Measurements from ENCODE around the gene WDFY2.

The WDFY2 gene

GRCh38 chr13:51777921-51778320 is 193.7 kb downstream of the WDFY2 start:
- Histone ChIP-seq H3K79me2 (ENCODE audit: insufficient read depth, low read length) (no peaks in the 10 kb centered on the region), H4K20me1 (ENCODE audit: low read depth, low read length) (no peaks in the 10 kb centered on the region), H3K4me3 (ENCODE audit: insufficient read depth, low read length, poor library complexity, severe bottlenecking) (no peak overlapping the region), H3K27me3 (ENCODE audit: low read length) (no peaks in the 10 kb centered on the region), H2AFZ (ENCODE audit: low read depth, low read length, severe bottlenecking) (no peak overlapping the region), H3K36me3 (ENCODE audit: low read length) (no peaks in the 10 kb centered on the region), H3K9me3 (ENCODE audit: insufficient read depth, low read length) (no peaks in the 10 kb centered on the region), H3K27ac (ENCODE audit: low read depth, low read length) (no peak overlapping the region), H3K9ac (ENCODE audit: low read length) (no peak overlapping the region), H3K4me2 (ENCODE audit: low read depth, low read length, poor library complexity, severe bottlenecking) (no peak overlapping the region), H3K9me2 (replicated peaks; ENCODE audit: insufficient read depth, low read length) (no peaks in the 10 kb centered on the region), H3F3A (ENCODE audit: insufficient read depth) (no peaks in the 10 kb centered on the region)
- TF ChIP-seq CTCF (IDR thresholded peaks at IDR 0.05; ENCODE audit: insufficient read depth, low read length, poor library complexity, severe bottlenecking) (no peak), EZH2phosphoT487 (conservative IDR thresholded peaks at IDR 0.05; ENCODE audit: low read length) (no peak)

- TF ChIP-seq CTCF (IDR thresholded peaks at IDR 0.05; ENCODE audit: insufficient read depth, low read length, poor library complexity, severe bottlenecking) (no peak), EZH2phosphoT487 (conservative IDR thresholded peaks at IDR 0.05; ENCODE audit: low read length) (no peak)
- H3K4me3 ChIP-seq (ENCODE audit: insufficient read depth, low read length, poor library complexity, severe bottlenecking): no peak overlapping the region
- no peaks in the 10 kb centered on the region for H3K27me3 ChIP-seq (ENCODE audit: low read length)
- no peaks in the 10 kb centered on the region for H3F3A ChIP-seq (ENCODE audit: insufficient read depth)
- H2AFZ ChIP-seq (ENCODE audit: low read depth, low read length, severe bottlenecking): no peak overlapping the region
- no peaks in the 10 kb centered on the region for H3K36me3 ChIP-seq (ENCODE audit: low read length)
- no peaks in the 10 kb centered on the region for H3K9me2 ChIP-seq (replicated peaks; ENCODE audit: insufficient read depth, low read length)
- no peaks in the 10 kb centered on the region for H3K9me3 ChIP-seq (ENCODE audit: insufficient read depth, low read length)
- no peaks in the 10 kb centered on the region for H3K79me2 ChIP-seq (ENCODE audit: insufficient read depth, low read length)
- H3K9ac ChIP-seq (ENCODE audit: low read length): no peak overlapping the region
- no peaks in the 10 kb centered on the region for H4K20me1 ChIP-seq (ENCODE audit: low read depth, low read length)
- H3K4me2 ChIP-seq (ENCODE audit: low read depth, low read length, poor library complexity, severe bottlenecking): no peak overlapping the region
- no peak overlapping the region for H3K27ac ChIP-seq (ENCODE audit: low read depth, low read length)
Measured at GRCh38 chr13:51778392-51778791, 194.1 kb downstream of the WDFY2 start.

GRCh38 chr13:51780099-51780498 is 195.8 kb downstream of the WDFY2 start:
- no peak overlapping the region for H3K4me3 ChIP-seq (ENCODE audit: insufficient read depth, low read length, poor library complexity, severe bottlenecking)
- TF ChIP-seq EZH2phosphoT487 (conservative IDR thresholded peaks at IDR 0.05; ENCODE audit: low read length): no peak
- TF ChIP-seq CTCF (IDR thresholded peaks at IDR 0.05; ENCODE audit: insufficient read depth, low read length, poor library complexity, severe bottlenecking): no peak
- no peaks in the 10 kb centered on the region for H3K36me3 ChIP-seq (ENCODE audit: low read length)
- no peak overlapping the region for H3K4me2 ChIP-seq (ENCODE audit: low read depth, low read length, poor library complexity, severe bottlenecking)
- no peaks in the 10 kb centered on the region for H3K9me2 ChIP-seq (replicated peaks; ENCODE audit: insufficient read depth, low read length)
- no peaks in the 10 kb centered on the region for H3F3A ChIP-seq (ENCODE audit: insufficient read depth)
- H3K9me3 ChIP-seq (ENCODE audit: insufficient read depth, low read length): no peaks in the 10 kb centered on the region
- no peak overlapping the region for H3K9ac ChIP-seq (ENCODE audit: low read length)
- no peaks in the 10 kb centered on the region for H3K79me2 ChIP-seq (ENCODE audit: insufficient read depth, low read length)
- no peaks in the 10 kb centered on the region for H4K20me1 ChIP-seq (ENCODE audit: low read depth, low read length)
- no peak overlapping the region for H2AFZ ChIP-seq (ENCODE audit: low read depth, low read length, severe bottlenecking)
- H3K27me3 ChIP-seq (ENCODE audit: low read length): no peaks in the 10 kb centered on the region
- no peak overlapping the region for H3K27ac ChIP-seq (ENCODE audit: low read depth, low read length)
